Measurements from ENCODE around the gene FBXL2.

FBXL2 gene

DNA sequence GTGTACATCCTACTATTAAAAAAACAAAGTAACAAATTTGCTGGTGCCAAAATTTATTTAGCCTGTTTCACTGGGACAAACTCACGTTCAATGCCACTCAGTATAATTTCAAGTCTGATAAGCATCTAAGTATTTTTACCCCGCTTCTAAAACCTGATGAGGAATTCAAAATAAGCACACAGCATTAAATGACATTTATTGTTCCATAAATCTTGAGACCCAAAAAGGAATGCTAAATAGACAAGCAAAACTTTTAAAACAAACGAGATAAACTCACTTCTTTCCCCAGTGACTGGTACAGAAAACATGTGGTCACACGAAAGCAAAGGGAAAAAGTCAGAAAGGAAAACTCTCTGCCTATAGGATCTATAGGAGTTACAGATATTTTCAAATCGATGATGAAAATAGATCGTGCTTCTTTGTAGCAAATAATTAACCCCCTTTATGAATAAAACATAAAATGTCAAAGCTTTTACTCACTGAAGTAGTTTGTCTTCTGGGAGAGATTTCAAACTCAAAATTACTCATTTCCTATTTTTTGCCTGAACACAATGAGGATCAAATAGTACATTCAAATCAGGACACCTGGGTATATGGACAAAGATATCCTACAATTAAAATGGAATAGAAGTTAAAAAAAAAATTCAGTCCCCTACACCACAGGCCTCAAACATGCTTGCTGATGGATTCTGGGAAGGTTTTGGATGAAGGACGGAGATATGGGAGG is 111.3 kb downstream of the FBXL2 start:
- no peak for TF ChIP-seq POLR2A (IDR thresholded peaks at IDR 0.05; ENCODE audit: extremely low read depth, insufficient read length)
- TF ChIP-seq, protein P1, sequence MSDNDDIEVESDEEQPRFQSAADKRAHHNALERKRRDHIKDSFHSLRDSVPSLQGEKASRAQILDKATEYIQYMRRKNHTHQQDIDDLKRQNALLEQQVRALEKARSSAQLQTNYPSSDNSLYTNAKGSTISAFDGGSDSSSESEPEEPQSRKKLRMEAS (IDR thresholded peaks at IDR 0.05; ENCODE audit: low read depth, low read length): no peak
- no peak for DNase-seq (ENCODE audit: low read depth)
- no peak overlapping the region for H3K4me3 ChIP-seq (ENCODE audit: low read depth, low read length)

DNA sequence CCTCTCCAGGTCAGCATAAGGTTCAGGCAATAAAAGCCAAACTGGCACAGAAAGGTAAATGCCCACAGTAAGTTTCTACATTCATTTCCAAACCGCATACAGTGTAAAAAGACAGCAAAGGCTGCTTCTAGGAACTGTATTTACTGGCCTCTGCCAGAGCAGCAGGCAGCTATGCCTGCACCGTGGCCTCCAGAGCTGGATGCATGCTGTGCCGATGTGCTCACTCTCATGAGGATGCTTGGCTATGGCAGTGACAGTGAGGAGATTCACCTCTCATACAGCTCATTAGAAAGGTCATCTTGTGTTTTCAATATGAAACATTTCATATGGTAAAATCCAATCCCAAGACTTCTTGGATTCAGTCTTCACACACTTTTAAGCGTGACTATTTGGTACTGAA is 112.7 kb downstream of the FBXL2 start:
- TF ChIP-seq MYC (IDR thresholded peaks at IDR 0.05; ENCODE audit: low read depth, low read length): no peak
- no peak for TF ChIP-seq POLR2A (IDR thresholded peaks at IDR 0.05; ENCODE audit: extremely low read depth, insufficient read length)
- TF ChIP-seq, protein P2, sequence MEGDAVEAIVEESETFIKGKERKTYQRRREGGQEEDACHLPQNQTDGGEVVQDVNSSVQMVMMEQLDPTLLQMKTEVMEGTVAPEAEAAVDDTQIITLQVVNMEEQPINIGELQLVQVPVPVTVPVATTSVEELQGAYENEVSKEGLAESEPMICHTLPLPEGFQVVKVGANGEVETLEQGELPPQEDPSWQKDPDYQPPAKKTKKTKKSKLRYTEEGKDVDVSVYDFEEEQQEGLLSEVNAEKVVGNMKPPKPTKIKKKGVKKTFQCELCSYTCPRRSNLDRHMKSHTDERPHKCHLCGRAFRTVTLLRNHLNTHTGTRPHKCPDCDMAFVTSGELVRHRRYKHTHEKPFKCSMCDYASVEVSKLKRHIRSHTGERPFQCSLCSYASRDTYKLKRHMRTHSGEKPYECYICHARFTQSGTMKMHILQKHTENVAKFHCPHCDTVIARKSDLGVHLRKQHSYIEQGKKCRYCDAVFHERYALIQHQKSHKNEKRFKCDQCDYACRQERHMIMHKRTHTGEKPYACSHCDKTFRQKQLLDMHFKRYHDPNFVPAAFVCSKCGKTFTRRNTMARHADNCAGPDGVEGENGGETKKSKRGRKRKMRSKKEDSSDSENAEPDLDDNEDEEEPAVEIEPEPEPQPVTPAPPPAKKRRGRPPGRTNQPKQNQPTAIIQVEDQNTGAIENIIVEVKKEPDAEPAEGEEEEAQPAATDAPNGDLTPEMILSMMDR (IDR thresholded peaks at IDR 0.05; ENCODE audit: low read depth, low read length): no peak
- TF ChIP-seq, protein P1 (IDR thresholded peaks at IDR 0.05; ENCODE audit: low read depth, low read length): no peak
- H3K4me3 ChIP-seq (ENCODE audit: low read depth, low read length): no peak overlapping the region
- no peak for DNase-seq (ENCODE audit: low read depth)

DNA sequence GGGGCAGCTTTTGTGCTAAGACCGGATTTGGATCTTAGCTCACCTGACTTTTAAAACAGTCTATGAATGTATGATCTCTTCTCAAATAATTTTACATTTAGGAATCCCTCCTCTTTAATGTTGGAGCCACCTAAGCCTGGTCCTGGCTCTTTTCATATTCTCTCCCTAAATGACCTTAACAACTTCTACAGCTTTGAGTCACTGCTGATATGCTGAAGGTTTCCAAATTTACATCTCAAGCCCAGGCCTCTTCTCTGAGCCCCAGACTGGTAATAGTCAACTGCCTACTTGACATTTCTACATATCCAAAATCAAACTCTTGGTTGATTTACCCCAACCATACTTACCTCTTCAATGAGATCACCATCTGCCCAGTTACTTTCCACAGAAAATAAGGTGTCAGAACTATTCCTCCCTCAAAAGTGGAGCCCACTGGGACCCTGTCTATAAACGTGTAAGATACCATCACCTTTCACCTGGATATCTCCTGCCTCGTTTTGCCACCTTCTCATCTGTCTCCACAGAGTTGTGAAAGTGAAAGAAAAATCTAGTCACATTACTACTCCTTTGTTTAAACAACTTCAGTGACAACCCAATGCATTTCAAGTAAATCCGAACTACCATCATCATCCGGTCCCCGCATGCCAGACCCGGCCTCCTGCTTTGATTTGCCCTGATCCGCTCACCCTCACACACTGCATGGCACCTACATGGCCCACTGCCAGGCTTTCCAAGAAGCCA is 114.2 kb downstream of the FBXL2 start:
- no peak overlapping the region for H3K4me3 ChIP-seq (ENCODE audit: low read depth, low read length)
- no peak for DNase-seq (ENCODE audit: low read depth)
- TF ChIP-seq POLR2A (IDR thresholded peaks at IDR 0.05; ENCODE audit: extremely low read depth, insufficient read length): no peak
- TF ChIP-seq, protein P2 (IDR thresholded peaks at IDR 0.05; ENCODE audit: low read depth, low read length): no peak
- TF ChIP-seq MYC (IDR thresholded peaks at IDR 0.05; ENCODE audit: low read depth, low read length): no peak
- TF ChIP-seq, protein P1 (IDR thresholded peaks at IDR 0.05; ENCODE audit: low read depth, low read length): no peak

DNA sequence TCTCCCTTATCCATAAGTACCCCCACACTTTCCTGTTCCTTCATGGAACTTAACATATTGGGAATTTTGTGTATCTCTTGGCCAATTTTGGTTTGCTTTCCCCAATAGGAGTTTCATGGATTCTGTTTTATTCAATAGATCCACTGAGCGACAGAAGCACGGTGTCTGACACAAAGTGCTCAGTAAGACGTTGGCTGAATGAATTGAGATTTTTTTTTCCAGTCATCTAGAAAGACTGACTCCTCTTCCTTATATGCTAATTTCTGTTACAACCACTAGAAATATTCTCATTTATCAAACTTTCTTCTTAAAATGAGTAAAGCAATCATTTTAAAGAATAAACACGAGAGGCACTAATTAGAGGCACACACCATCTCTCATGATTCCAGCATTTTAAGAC is 114.9 kb downstream of the FBXL2 start:
- TF ChIP-seq, protein P1 (IDR thresholded peaks at IDR 0.05; ENCODE audit: low read depth, low read length): no peak
- TF ChIP-seq, protein P2 (IDR thresholded peaks at IDR 0.05; ENCODE audit: low read depth, low read length): no peak
- no peak for TF ChIP-seq POLR2A (IDR thresholded peaks at IDR 0.05; ENCODE audit: extremely low read depth, insufficient read length)
- TF ChIP-seq MYC (IDR thresholded peaks at IDR 0.05; ENCODE audit: low read depth, low read length): no peak
- no peak overlapping the region for H3K4me3 ChIP-seq (ENCODE audit: low read depth, low read length)
- DNase-seq (ENCODE audit: low read depth): no peak

DNA sequence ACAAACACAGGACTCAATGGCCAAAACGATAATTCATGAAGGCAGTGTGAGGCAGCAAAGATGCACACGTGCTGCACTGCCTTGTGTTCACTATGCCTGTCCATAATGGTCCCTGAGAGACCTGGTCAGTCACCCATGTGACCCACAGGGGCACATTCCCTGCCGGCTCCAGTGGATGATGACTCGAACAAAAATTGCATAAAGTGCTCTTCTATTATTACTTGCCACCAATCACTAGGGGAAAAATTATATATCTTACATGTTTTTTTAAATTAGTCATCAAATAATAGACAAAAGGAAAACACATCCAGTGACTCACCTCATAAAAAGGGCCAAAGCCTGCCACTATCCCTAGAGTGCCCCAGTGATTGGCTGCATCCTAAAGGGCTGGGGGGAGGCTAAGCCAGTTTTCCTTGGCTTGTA is 115.5 kb downstream of the FBXL2 start:
- TF ChIP-seq, protein P2 (IDR thresholded peaks at IDR 0.05; ENCODE audit: low read depth, low read length): no peak
- TF ChIP-seq MYC (IDR thresholded peaks at IDR 0.05; ENCODE audit: low read depth, low read length): no peak
- no peak for TF ChIP-seq POLR2A (IDR thresholded peaks at IDR 0.05; ENCODE audit: extremely low read depth, insufficient read length)
- TF ChIP-seq, protein P1 (IDR thresholded peaks at IDR 0.05; ENCODE audit: low read depth, low read length): no peak
- H3K4me3 ChIP-seq (ENCODE audit: low read depth, low read length): no peak overlapping the region
- DNase-seq (ENCODE audit: low read depth): no peak

All from NB4 (cell line).